ENCODE data around the gene COPS3.

Gene COPS3

GRCh38 chr17:17226451-17227265 is 54.4 kb downstream of the COPS3 start:
- TF ChIP-seq ZNF274 (IDR thresholded peaks at IDR 0.05; ENCODE audit: low read depth, low read length): no peak
- H3K4me3 ChIP-seq (ENCODE audit: low read length): no peak overlapping the region

DNA sequence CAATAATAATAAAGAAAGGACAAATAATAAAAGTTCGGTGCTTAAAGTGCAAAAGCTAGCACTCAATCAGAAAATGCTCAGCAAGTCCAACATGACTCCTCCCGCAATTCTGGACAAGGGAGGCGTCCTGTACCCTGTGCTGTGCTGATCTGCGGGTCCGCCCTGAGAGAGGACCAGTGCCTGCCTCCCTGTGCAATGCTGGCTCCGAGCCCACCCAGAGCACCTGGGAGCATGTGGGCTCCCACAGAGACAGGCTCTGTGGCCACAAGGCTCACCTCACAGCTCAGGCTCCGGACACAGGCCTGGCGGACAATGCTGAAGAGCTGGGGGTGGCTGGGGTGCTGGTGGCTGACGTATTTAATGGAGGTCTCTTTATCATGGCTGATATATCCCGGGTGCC is 55.1 kb downstream of the COPS3 start:
- no peak overlapping the region for H3K4me3 ChIP-seq (ENCODE audit: low read length)
- no peak for TF ChIP-seq ZNF274 (IDR thresholded peaks at IDR 0.05; ENCODE audit: low read depth, low read length)

- H3K4me3 ChIP-seq (ENCODE audit: low read length): no peak overlapping the region
- TF ChIP-seq ZNF274 (IDR thresholded peaks at IDR 0.05; ENCODE audit: low read depth, low read length): no peak
Measured at GRCh38 chr17:17224137-17224536, 56.9 kb downstream of the COPS3 start.

GRCh38 chr17:17223736-17224135 is 57.3 kb downstream of the COPS3 start:
- no peak for TF ChIP-seq ZNF274 (IDR thresholded peaks at IDR 0.05; ENCODE audit: low read depth, low read length)
- no peak overlapping the region for H3K4me3 ChIP-seq (ENCODE audit: low read length)

GRCh38 chr17:17221329-17221728 is 59.7 kb downstream of the COPS3 start:
- no peak overlapping the region for H3K4me3 ChIP-seq (ENCODE audit: low read length)
- TF ChIP-seq ZNF274 (IDR thresholded peaks at IDR 0.05; ENCODE audit: low read depth, low read length): no peak

- no peak overlapping the region for H3K4me3 ChIP-seq (ENCODE audit: low read length)
- no peak for TF ChIP-seq ZNF274 (IDR thresholded peaks at IDR 0.05; ENCODE audit: low read depth, low read length)
Measured at GRCh38 chr17:17220529-17220928, 60.5 kb downstream of the COPS3 start.

DNA sequence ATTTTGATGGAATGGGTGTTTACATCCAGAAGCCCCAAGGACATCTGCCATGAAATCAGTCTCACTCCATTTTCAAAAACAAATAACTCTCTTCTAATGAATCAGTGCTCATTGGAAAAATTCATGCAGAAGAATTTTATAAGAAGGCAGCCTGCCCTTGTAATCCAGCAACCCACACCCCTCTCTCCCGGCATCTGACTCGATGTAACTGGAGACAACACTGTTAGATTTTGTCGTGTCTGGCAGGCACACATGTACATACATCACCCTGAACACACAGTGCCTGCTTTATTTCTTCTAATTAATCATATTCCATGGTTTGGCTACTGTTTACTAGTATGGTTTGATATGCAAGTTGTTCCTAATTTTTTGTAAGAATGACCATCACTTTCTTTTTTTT is 63.1 kb downstream of the COPS3 start:
- no peak overlapping the region for H3K4me3 ChIP-seq (ENCODE audit: low read length)
- no peak for TF ChIP-seq ZNF274 (IDR thresholded peaks at IDR 0.05; ENCODE audit: low read depth, low read length)

DNA sequence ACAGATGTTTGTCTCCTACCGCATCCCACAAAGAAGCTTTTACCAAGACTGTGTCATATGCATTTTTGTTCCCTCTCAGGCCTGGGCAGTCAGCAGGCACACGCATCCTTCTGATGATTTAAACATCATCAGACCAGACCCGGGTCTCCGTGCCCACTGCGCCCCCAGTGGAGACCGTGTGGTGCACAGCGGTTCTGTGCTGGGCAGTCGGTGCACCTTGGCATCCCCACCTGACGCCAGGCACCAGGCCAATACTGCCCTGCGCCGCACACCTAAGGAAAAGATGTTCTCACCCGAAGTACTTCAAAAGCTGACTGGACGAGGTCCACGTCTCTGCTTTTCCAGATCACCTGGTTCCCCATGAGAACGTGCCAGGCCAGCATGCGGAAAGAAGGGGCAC is 64.3 kb downstream of the COPS3 start:
- H3K4me3 ChIP-seq (ENCODE audit: low read length): no peak overlapping the region
- TF ChIP-seq ZNF274 (IDR thresholded peaks at IDR 0.05; ENCODE audit: low read depth, low read length): no peak

GRCh38 chr17:17216236-17216635 is 64.8 kb downstream of the COPS3 start:
- TF ChIP-seq ZNF274 (IDR thresholded peaks at IDR 0.05; ENCODE audit: low read depth, low read length): no peak
- H3K4me3 ChIP-seq (ENCODE audit: low read length): no peak overlapping the region

GRCh38 chr17:17215575-17215974 is 65.5 kb downstream of the COPS3 start:
- H3K4me3 ChIP-seq (ENCODE audit: low read length): no peak overlapping the region
- no peak for TF ChIP-seq ZNF274 (IDR thresholded peaks at IDR 0.05; ENCODE audit: low read depth, low read length)

DNA sequence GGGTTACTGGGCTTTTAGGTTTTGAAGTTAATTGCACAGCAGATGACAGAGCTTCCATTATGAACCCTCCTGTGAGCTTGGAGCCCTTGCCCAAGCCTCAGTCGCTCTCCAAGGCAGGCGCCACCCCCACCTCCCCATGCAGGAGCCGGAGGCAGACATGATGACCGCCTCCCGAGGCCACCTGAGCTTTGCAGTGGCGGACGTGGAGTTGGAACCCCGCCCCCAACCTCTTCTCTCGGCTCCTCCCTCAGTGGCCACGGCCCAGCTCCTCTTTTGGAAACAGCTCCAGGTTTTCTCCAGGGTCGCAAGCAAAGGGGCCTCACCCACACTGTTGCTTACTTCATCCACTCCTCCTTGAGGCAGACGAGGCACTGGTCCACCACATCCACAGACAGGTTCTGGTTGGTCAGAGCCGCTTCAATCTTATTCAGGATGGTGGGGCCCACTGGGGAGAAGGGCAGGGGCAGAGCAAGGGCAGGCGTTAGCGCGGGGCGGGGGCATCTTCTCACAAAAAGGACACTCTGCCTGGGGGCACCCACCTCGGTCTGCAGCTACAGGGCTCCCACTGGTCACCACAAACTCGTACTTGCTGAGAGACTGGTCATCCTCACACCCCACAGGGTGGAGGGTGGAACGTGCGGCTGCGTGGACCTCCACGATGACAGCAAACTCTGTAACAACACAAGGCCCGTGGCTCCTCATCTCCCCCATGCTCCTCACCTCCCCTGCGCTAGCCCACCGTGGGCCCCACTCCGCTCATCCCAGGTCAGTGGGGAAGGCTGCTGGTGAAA is 66.2 kb downstream of the COPS3 start:
- no peak overlapping the region for H3K4me3 ChIP-seq (ENCODE audit: low read length)

DNA sequence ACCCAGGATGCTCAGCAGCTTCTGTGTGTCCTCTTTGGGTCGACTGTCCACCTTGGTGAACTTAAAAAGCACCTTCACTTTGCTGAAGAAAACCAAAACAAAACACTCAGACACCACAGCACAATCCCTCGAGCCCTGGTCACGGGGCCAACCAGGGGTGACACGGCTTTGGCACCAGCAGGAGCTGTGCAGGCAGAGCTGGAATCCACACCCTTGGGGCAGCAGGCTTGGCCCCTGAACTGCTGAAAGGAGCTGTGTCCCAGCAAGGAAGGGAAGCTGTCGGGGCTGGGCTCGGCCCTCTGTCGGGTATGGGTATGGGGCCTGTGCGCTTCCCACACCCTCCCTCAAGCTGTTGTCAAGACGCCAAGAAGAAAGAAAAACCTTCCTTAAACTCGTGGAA is 67.3 kb downstream of the COPS3 start:
- H3K4me3 ChIP-seq (ENCODE audit: low read length): no peak overlapping the region
- TF ChIP-seq ZNF274 (IDR thresholded peaks at IDR 0.05; ENCODE audit: low read depth, low read length): no peak

More for the DNA sequence above, 66.2 kb downstream of the COPS3 start:
- TF ChIP-seq ZNF274 (IDR thresholded peaks at IDR 0.05; ENCODE audit: low read depth, low read length): no peak

DNA sequence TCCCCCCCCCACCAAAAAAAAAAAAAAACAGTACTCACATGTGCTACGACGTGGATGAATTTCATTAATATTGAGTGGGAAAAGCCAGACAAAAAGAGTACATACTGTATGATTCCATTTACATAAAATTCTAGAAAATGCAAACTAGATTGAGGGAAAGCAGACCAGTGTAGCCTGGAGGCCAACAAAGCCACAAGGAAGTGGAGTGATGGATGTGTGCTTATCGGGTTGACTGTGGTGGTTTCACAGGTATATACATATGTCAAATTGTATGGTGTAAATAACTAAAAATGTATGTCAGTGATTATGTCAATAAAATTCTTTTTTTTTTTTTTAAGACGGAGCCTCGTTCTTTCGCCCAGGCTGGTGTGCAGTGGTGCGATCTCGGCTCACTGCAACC is 73.0 kb downstream of the COPS3 start:
- H3K4me3 ChIP-seq (ENCODE audit: low read length): no peak overlapping the region
- TF ChIP-seq ZNF274 (IDR thresholded peaks at IDR 0.05; ENCODE audit: low read depth, low read length): no peak

DNA sequence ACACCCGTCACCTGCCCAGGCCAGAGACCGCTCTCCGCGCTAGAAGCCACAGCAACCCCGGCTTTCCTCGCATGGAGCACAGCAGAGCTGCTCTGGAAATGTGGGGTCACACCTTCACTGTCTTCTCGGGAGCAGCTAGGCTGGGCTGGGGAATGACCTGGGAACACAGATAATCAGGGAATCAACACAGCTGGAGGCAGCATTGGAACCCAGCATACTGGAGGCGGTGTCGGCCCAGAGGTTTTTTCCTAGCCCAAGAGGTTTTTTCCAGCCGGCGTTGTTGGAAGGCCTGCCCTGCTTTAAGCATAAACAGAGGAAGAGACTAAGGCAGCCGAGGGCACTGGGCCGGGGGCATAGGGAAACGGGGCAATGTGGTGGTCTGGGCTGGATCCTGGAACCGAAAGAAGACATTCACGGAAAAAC is 74.1 kb downstream of the COPS3 start:
- TF ChIP-seq ZNF274 (IDR thresholded peaks at IDR 0.05; ENCODE audit: low read depth, low read length): no peak
- no peak overlapping the region for H3K4me3 ChIP-seq (ENCODE audit: low read length)
